Effector memory CD4-positive, alpha-beta T cell (primary cell): Measurements from ENCODE around the gene BSG.
"Not testable (repeated sequence)": the region's sequence is repeated elsewhere in the genome, so short reads cannot be mapped to it uniquely, and the experiment has no call there.

Source experiments
- DNase-seq, 3 donors: peaks; one replicate each; pipeline ENCODE4 v3.0.0-alpha.2; 2020
- H3K27ac ChIP-seq: 2 replicates; pipeline ENCODE4 v1.7.0; 2013; ENCODE audit warnings: mild to moderate bottlenecking, low read length, moderate library complexity; ENCODE audit not compliant: insufficient read depth, poor library complexity, severe bottlenecking
- H3K27me3 ChIP-seq: replicated peaks from 2 replicates; pipeline ENCODE4 v1.7.0; 2013; ENCODE audit warnings: mild to moderate bottlenecking, low read length; ENCODE audit not compliant: insufficient read depth, control insufficient read depth, poor library complexity, severe bottlenecking
- H3K36me3 ChIP-seq: 2 replicates; pipeline ENCODE4 v1.7.0; 2013; ENCODE audit warnings: mild to moderate bottlenecking, low read length, moderate library complexity; ENCODE audit not compliant: control insufficient read depth, insufficient read depth
- H3K4me1 ChIP-seq: 2 replicates; pipeline ENCODE4 v1.7.0; 2013; ENCODE audit warnings: low read length, mild to moderate bottlenecking; ENCODE audit not compliant: control insufficient read depth, insufficient read depth, poor library complexity, severe bottlenecking
- H3K4me3 ChIP-seq: 2 replicates; pipeline ENCODE4 v1.7.0; 2013; ENCODE audit warnings: low read length, low read depth, mild to moderate bottlenecking; ENCODE audit not compliant: insufficient read depth, poor library complexity, severe bottlenecking
- H3K9me3 ChIP-seq: 2 replicates; pipeline ENCODE4 v1.7.0; 2013; ENCODE audit warnings: mild to moderate bottlenecking, low read length, moderate library complexity; ENCODE audit not compliant: control insufficient read depth

Gene BSG

DNA sequence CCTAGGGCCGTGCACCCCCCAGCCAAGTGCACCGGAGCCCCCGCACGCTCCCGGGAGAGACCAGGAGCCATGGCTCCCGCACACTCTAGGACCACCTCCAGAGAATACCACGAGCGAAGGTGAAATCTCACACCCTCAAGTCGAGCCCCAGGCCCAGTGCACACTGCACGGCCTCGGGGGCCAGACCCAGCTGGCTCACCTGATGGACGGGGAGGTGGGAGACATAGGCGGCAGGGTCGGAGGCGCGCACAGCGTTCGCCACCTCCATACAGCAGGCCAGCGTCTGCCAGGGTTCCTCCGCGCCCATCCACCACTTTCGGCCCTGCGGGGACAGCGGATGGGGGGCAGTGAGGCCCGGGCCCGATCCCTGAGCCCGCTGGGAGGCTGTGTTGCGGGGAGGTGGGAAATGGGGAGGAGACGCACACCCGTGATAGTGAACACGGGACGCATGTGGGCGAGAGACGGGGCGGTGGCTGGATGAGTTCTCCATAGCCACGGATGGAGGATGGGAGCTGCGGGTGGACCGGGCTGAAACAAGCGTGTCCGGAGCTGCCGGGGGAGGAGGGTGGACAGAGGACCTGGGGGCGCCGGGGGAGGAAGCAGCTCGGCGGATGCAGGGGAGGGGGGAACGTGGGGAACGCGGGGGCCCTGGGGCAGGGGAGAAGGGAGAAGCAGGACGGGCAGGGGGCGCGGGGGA, 47.9 kb downstream of the BSG start:
- peaks cover 66% of the 10 kb centered on the region for H3K36me3 ChIP-seq
- H3K9me3 ChIP-seq: no peaks in the 10 kb centered on the region
- no peak overlapping the region for H3K27ac ChIP-seq
- H3K27me3 ChIP-seq: no peaks in the 10 kb centered on the region
- H3K4me1 ChIP-seq: no peaks in the 10 kb centered on the region
- no peak overlapping the region for H3K4me3 ChIP-seq
- DNase-seq: no peak

DNA sequence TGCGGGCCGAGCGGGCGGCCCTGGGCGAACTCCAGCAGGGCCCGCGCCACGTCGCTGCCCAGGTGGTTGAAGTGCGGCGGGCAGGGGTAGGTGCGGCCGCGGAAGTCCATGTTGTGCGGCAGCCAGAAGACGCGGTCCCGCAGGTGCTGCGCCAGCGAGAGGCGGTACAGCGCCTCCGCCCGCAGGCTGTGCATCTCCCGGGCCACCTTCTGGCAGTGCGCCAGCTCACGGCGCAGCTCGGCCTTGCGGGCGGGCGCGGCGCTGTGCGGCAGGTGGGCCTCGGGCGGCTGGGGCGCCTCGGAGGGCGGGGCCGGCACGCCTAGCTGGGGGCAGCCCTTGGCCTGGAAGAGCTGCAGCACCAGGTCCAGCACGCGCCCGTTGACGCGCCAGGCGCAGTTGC, 48.8 kb downstream of the BSG start:
- H3K4me3 ChIP-seq, DNase-seq, H3K9me3 ChIP-seq, H3K27me3 ChIP-seq, H3K27ac ChIP-seq, H3K4me1 ChIP-seq: not testable (repeated sequence)
- H3K36me3 ChIP-seq: peaks cover 69% of the 10 kb centered on the region

DNA sequence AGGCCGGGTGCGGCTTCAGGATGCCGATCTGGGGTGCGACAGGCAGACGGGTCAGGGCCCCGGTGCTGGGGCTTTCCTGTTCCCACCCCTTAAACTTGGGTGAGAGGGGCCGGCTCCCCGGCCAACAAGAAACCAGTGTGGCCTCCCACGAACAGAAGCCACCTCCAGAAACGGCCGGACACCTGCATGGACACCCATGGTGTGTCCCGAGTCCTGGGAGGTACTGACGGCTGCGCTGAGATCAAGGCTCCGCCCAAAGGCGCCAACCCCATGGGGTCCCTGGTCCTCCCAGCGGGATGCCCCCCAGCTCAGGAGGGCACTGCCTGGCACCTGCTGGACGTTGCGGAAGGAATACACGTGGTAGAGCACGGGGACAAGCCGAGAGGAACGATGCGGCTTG, 49.4 kb downstream of the BSG start:
- H3K4me3 ChIP-seq: no peak overlapping the region
- no peaks in the 10 kb centered on the region for H3K9me3 ChIP-seq
- DNase-seq: no peak
- no peak overlapping the region for H3K27ac ChIP-seq
- H3K4me1 ChIP-seq: no peaks in the 10 kb centered on the region
- H3K36me3 ChIP-seq: peaks cover 69% of the 10 kb centered on the region
- no peaks in the 10 kb centered on the region for H3K27me3 ChIP-seq

DNA sequence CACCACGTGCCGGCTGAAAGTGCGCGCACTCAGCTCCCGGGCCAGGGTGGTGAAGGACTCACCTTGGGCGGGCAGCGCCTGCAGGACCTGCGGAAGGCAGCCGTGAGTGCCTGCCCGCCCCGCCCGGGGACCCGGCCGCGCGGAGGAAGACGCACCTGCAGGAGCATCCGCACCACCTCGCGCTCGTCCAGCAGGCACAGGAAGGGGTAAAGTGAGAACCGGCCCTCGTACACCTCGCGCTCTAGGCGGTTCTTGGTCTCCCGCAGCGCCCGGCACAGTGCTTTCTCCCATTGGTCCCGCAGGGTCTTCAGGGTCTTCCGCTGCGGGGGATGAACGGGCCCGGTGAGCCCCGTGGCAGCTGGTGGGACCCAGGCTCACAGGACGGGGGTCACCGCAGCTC, 50.3 kb downstream of the BSG start:
- Histone ChIP-seq H3K36me3 (peaks cover 63% of the 10 kb centered on the region), H3K27me3 (no peaks in the 10 kb centered on the region), H3K27ac (no peak overlapping the region), H3K4me3 (no peak overlapping the region), H3K9me3 (no peaks in the 10 kb centered on the region), H3K4me1 (no peaks in the 10 kb centered on the region)
- no peak for DNase-seq

DNA sequence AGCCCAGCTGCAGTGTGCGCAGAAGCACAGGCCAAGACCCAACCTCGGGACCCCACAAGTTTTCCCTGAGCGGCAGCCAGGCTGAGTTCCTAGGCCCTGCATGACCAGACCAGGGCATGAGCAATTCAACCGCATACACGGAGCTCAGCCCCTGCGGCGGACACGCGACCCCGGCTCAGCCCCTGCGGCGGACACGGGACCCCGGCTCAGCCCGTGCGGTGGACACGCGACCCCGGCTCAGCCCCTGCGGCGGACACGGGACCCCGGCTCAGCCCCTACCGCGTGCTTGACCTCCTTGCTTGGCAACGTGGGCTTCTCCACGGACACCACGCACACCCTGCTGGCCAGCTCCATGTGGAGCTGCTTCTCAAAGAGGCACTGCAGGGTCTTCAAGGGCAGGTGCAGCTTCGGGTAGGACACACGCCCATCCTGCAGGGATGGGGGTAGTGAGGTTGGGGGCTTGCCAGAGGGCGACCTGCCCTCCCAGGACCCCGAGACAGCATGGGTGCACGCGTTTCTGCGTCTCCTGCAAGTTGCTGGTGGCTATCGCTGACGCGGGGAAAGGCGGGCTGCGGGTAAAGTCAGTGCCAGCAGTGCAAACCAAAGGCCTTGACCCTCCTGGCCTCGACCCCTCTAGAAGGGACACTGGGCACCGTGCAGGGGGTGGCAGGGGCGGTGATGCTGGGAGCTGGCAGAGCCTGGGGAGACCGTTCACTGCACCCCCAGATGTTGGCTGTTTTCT, 51.0 kb downstream of the BSG start:
- Histone ChIP-seq H3K27me3 (no peaks in the 10 kb centered on the region), H3K4me1 (no peaks in the 10 kb centered on the region), H3K9me3 (no peaks in the 10 kb centered on the region), H3K27ac (no peak overlapping the region), H3K36me3 (peaks cover 58% of the 10 kb centered on the region), H3K4me3 (no peak overlapping the region)
- no peak for DNase-seq

DNA sequence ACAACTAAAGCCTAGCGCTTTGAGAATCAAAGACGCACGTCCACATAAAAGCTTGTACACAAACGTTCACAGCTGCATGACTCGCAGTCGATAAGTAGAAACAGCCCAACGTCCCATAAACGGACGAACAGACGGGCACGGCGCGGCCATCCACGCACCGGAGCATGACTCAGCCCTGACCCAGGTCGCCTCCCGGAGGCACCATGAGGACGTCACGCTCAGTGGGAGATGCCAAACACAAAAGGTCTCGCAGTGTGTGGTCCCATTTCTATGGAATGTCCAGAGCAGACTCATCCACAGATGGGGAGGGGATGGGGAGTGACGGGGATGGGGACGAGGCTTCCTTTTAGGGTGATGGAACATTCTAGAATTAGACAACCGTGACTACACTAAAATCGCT, 51.6 kb downstream of the BSG start:
- H3K36me3 ChIP-seq: peaks cover 57% of the 10 kb centered on the region
- DNase-seq: no peak
- H3K27ac ChIP-seq: no peak overlapping the region

DNA sequence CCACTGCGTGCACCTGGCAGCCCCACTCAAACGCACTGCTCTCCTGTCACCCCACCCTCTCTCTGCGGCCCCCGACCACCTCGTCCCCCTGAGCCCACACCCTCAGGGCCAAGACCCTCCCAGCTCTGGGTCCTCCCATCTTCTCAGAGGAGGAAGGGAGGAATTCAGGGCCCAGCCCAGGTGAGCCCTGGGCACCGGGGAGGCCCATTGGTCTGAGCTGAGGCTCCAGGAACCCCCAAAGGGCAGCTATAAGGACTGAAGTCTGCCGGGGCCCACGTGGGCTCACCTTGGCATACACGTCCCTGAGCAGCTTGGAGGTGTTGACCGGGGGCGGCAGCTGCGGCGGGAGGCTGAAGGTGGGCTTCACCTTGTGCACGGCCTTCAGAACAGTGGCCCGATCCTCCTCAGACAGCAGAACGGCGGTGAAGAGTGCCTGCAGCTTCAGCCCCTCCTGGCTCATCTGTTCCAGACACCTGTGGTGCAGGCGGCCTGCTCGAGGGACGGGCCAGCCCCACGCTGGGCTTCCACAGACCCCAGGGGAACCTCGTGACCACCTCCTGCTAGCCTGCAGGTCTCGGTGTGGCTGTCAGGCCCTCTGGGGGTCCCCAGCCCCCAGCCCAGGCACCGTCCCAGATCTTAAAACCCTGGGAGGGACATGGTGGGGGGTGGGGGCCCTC, 52.2 kb downstream of the BSG start:
- H3K36me3 ChIP-seq: peaks cover 57% of the 10 kb centered on the region
- no peak overlapping the region for H3K27ac ChIP-seq
- H3K4me1 ChIP-seq: no peaks in the 10 kb centered on the region
- no peak for DNase-seq
- no peaks in the 10 kb centered on the region for H3K27me3 ChIP-seq
- no peaks in the 10 kb centered on the region for H3K9me3 ChIP-seq
- no peak overlapping the region for H3K4me3 ChIP-seq

More for the DNA sequence above, 51.6 kb downstream of the BSG start:
- H3K4me3 ChIP-seq: no peak overlapping the region
- H3K27me3 ChIP-seq: no peaks in the 10 kb centered on the region
- no peaks in the 10 kb centered on the region for H3K4me1 ChIP-seq
- no peaks in the 10 kb centered on the region for H3K9me3 ChIP-seq

DNA sequence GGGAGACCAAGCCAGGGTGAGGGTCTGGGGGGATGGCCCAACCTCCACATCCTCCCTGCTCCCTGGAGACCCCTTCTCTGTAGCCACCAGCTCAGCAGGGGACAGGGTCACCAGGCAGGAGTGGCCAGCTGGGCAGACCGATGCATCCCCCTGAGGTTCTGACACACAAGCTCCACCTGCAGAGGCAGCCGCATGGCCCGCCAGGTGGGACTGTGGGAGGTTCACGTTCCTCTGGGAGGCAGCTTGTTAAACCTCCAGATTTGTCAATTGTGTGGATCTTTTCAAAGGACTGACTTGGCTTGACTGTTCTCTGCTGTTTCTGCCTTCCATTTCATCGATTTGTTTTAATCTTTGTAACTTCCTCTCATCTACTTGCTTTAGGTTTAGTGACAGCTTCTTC, 52.9 kb downstream of the BSG start:
- Histone ChIP-seq H3K36me3 (peaks cover 52% of the 10 kb centered on the region), H3K4me1 (no peaks in the 10 kb centered on the region), H3K9me3 (no peaks in the 10 kb centered on the region), H3K27me3 (no peaks in the 10 kb centered on the region), H3K27ac (no peak overlapping the region), H3K4me3 (no peak overlapping the region)
- no peak for DNase-seq

DNA sequence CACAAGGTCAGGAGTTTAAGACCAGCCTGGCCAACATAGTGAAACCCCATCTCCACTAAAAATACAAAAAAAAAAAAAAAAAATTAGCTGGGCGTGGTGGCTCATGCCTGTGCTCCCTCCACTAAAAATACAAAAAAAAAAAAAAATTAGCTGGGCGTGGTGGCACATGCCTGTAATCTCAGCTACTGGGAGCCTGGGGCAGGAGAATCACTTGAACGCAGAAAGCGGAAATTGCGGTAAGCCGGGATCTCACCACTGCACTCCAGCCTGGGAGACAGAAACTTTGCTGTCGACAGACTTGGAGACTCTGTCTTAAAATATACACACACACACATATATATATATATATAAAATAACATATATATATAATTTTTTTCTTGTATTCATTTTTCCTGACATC, 54.2 kb downstream of the BSG start:
- peaks cover 47% of the 10 kb centered on the region for H3K36me3 ChIP-seq
- H3K27ac ChIP-seq, H3K9me3 ChIP-seq, DNase-seq, H3K27me3 ChIP-seq, H3K4me1 ChIP-seq, H3K4me3 ChIP-seq: not testable (repeated sequence)

DNA sequence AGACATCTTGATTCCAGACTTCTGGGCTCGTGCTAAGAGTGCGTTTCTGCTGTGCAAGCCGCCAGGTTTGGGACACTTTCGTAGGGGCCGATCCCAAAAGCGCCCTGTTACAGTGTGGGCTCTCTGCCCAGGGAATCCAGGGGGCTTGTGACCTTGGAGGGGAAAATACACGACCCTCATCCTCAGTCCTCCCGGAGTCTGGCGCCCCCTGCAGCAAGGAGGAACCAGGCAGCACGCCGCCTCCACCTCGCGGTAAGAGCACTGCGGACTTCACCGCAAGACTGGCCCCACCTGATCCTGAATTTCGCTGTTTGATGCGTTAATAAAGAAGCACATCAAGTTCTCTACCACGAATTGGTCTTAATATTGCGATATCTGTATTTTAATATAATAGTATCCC, 55.8 kb downstream of the BSG start:
- Histone ChIP-seq H3K36me3 (peaks cover 32% of the 10 kb centered on the region), H3K4me3 (no peak overlapping the region), H3K9me3 (no peaks in the 10 kb centered on the region), H3K27me3 (no peaks in the 10 kb centered on the region), H3K4me1 (peaks cover 6% of the 10 kb centered on the region), H3K27ac (no peak overlapping the region)
- no peak for DNase-seq
